Activated naive CD8-positive, alpha-beta T cell (primary cell): ENCODE results near the gene CATSPER1.

Source experiments
- H3K27ac Mint-ChIP-seq: one replicate; pipeline ENCODE4 v1.8.0; 2021; ENCODE audit warnings: mixed read lengths
- H3K27me3 Mint-ChIP-seq: one replicate; pipeline ENCODE4 v1.8.0; 2021; ENCODE audit warnings: mixed read lengths
- H3K36me3 Mint-ChIP-seq: one replicate; pipeline ENCODE4 v1.8.0; 2021; ENCODE audit warnings: mixed read lengths
- H3K4me1 Mint-ChIP-seq: one replicate; pipeline ENCODE4 v1.8.0; 2021; ENCODE audit warnings: low read depth, mixed read lengths
- H3K4me3 Mint-ChIP-seq: one replicate; pipeline ENCODE4 v1.8.0; 2021; ENCODE audit warnings: mild to moderate bottlenecking, mixed read lengths
- H3K9me3 Mint-ChIP-seq: one replicate; pipeline ENCODE4 v1.8.0; 2021; ENCODE audit warnings: low read depth, mixed read lengths

The CATSPER1 gene

DNA sequence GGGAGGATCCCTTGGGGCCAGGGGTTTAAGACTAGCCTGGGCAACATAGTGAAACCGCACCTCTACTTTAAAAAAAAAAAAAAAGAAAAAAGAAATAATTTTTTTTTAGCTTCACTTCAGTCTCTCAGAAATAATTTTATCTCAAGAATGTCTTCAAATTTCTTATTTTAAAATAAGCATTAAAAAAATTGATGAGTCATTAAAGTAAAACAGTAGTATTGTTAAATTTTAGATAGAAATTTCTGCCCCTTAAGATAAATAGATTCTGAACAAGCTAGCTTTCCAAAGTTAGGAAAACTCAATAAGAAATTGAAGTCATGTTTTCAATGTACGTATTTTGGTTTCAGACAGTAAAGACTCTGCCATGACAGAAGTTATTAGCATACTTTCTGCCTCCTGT is 36.1 kb upstream of the CATSPER1 start:
- Mint-ChIP-seq H3K4me3 (peak overlapping the region; percentile 27), H3K36me3 (peaks cover 30% of the 10 kb centered on the region)

DNA sequence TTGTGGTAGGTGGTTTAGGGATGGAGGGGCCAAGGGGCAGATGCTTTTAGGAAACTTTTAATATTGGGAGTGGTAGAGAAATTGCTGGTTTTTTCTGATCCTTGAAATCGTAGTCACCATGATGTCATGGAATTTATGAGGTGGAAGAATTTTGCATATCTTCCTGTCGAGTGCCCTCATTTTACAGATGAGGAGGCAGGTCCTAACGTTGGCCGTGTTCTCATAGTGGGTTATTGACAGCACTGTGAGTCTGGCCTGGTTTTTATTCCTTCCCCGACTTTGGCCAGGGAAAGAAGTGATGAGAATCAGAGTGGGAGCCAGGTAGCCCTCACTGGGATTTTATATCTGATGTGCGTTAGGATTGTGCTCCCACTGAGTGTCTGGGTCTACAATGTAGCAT is 35.0 kb upstream of the CATSPER1 start:
- no peaks in the 10 kb centered on the region for H3K9me3 Mint-ChIP-seq
- peaks cover 30% of the 10 kb centered on the region for H3K36me3 Mint-ChIP-seq
- peaks cover 26% of the 10 kb centered on the region for H3K4me1 Mint-ChIP-seq
- H3K4me3 Mint-ChIP-seq = peak overlapping the region; percentile 42
- no peaks in the 10 kb centered on the region for H3K27me3 Mint-ChIP-seq
- H3K27ac Mint-ChIP-seq = peak overlapping the region; percentile 89

More for the DNA sequence above, 36.1 kb upstream of the CATSPER1 start:
- Mint-ChIP-seq H3K27ac (peak overlapping the region; percentile 83), H3K27me3 (no peaks in the 10 kb centered on the region), H3K4me1 (peaks cover 38% of the 10 kb centered on the region), H3K9me3 (no peaks in the 10 kb centered on the region)

DNA sequence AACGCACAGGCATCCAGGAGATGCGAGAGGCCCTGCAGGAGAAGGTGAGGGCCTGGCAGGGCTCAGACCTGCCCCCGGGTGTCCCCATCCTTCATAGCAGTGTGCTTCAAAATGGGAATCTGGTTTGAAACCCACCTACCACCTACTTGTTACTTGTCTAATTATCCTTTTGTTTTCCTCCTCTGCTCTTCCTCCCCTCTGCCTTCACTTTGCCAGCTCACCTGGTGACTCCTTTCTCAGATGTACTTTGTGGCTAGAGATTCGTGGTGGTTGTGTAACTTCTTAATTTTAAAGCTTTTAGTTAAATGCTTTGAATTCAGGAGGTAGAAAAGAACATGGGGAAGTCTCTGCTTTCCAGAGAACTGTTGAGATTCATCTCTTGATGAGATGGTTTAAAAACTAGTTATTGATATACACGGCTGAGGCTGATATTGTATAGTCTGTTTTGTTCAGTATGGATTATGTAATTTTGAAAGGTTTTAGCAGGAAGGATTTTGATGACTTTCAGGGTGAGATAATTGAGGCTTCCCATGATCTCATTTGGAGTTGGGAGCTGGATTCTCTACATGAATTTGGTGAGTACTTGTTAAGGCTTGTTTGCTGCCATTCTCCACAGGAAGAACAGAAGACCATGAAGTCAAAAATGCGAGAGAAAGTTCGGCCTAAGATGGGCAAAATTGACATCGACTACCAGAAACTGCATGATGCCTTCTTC is 33.8 kb upstream of the CATSPER1 start:
- H3K36me3 Mint-ChIP-seq = peaks cover 27% of the 10 kb centered on the region

DNA sequence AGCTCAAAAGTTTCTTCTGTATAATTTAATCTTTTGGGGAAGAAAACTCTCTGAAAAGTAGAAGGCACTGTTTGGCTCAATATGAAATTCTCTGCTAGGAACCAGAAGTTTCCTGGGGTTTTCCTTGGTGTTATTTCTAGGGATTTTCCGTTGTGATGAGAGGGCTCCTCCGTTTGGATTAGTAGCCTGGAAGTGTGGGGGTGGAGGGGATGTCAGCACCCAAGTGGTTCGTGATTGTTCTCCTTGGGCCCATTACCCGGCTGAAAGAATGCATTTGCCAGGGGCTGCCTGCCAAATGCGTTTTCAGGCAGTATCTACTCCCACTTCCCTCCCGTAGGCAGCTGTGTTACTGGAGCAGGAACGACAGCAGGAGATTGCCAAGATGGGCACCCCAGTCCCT is 30.2 kb upstream of the CATSPER1 start:
- no peaks in the 10 kb centered on the region for H3K27me3 Mint-ChIP-seq
- peak overlapping the region; percentile 16 for H3K27ac Mint-ChIP-seq
- H3K4me3 Mint-ChIP-seq = no peak overlapping the region
- no peaks in the 10 kb centered on the region for H3K9me3 Mint-ChIP-seq
- H3K36me3 Mint-ChIP-seq = peaks cover 19% of the 10 kb centered on the region
- peaks cover 33% of the 10 kb centered on the region for H3K4me1 Mint-ChIP-seq

More for the DNA sequence above, 33.8 kb upstream of the CATSPER1 start:
- H3K27ac Mint-ChIP-seq = peak overlapping the region; percentile 77
- H3K4me1 Mint-ChIP-seq = peaks cover 23% of the 10 kb centered on the region
- H3K27me3 Mint-ChIP-seq = no peaks in the 10 kb centered on the region
- no peak overlapping the region for H3K4me3 Mint-ChIP-seq
- no peaks in the 10 kb centered on the region for H3K9me3 Mint-ChIP-seq

DNA sequence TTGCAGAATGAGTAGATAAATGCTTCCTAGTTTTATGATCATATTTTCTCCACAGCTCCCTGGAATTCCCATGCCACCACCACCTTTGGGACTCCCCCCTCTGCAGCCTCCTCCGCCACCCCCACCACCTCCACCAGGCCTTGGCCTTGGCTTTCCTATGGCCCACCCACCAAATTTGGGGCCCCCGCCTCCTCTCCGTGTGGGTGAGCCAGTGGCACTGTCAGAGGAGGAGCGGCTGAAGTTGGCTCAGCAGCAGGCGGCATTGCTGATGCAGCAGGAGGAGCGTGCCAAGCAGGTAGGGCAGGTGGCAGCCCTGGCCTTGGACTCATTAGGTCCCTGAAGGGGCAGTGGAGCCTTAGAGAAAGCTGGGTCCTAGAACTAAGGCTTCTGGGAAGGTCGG is 28.7 kb upstream of the CATSPER1 start:
- H3K9me3 Mint-ChIP-seq = no peaks in the 10 kb centered on the region
- no peaks in the 10 kb centered on the region for H3K27me3 Mint-ChIP-seq
- H3K4me1 Mint-ChIP-seq = peaks cover 30% of the 10 kb centered on the region
- H3K4me3 Mint-ChIP-seq = peak overlapping the region; percentile 75
- H3K36me3 Mint-ChIP-seq = peaks cover 12% of the 10 kb centered on the region
- peak overlapping the region; percentile 50 for H3K27ac Mint-ChIP-seq

DNA sequence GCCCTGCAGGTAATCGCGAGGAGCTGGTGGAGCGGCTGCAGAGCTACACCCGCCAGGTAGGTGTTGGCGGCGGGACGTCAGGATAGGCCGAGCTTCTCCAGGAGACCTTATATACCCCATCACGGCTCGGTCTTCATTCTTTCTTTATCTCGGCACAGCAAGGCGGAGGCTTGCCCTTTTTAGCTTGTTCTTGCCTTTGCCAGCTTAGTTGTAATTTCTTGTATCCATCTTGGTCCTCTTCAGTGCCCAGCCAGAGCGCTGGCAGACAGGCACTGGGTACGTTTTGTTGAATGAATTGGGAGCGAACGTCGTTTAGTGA is 26.3 kb upstream of the CATSPER1 start:
- Mint-ChIP-seq H3K9me3 (no peaks in the 10 kb centered on the region), H3K27ac (peak overlapping the region; percentile 98), H3K36me3 (peaks cover 11% of the 10 kb centered on the region), H3K4me3 (peak overlapping the region; percentile 99), H3K4me1 (peaks cover 32% of the 10 kb centered on the region), H3K27me3 (peaks cover 2% of the 10 kb centered on the region)

DNA sequence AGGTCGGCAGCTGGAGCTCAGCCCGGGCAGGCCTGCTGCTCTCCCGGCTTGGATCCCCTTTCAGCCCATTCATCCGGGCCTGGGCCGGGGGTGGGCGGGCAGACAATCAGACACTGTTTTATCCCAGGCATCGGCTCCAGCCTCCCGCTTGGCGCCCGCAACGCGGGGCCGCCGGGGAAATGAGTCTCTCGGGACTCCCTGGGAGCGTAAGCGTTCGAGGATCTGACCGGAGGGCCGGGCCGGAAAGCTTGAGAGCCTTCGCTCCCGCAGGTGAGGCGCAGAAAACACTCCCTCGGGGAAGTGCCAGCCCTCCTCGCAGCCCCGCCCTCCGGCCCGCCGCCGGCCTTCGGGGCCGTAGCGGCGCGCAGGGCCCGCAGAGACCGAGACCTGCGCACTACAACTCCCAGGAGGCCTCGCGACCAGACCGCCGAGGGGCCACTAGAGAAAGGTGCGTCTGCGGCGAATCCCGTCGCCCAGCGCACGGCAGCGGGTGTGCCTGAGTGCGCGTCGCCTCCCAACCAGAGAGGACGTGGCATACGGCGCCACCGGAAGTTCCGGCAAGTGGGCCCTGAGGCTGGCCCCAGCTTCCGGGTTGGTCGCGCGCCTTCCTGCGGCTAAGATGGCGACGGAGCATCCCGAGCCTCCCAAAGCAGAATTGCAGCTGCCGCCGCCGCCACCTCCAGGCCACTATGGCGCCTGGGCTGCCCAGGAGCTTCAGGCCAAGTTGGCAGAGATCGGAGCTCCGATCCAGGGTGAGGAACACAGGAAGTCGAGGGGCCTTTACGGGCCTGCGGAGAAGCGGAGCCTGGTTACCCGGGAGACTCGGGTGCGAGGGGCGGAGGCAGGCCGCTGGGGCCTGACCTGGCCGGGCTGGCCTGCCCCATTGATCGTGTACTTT is 25.7 kb upstream of the CATSPER1 start, which contains the start of gene SF3B2:
Gene SF3B2 (plus strand): TSS at position 599 of the 898 bp plus-strand sequence. CDS start 21 bp downstream, at position 620.
- Mint-ChIP-seq H3K36me3 (peaks cover 11% of the 10 kb centered on the region), H3K27ac (peak within 1 kb of the TSS; percentile 98), H3K4me3 (peak within 1 kb of the TSS; percentile 99), H3K9me3 (no peaks in the 10 kb centered on the region), H3K4me1 (peaks cover 32% of the 10 kb centered on the region), H3K27me3 (peaks cover 2% of the 10 kb centered on the region)

DNA sequence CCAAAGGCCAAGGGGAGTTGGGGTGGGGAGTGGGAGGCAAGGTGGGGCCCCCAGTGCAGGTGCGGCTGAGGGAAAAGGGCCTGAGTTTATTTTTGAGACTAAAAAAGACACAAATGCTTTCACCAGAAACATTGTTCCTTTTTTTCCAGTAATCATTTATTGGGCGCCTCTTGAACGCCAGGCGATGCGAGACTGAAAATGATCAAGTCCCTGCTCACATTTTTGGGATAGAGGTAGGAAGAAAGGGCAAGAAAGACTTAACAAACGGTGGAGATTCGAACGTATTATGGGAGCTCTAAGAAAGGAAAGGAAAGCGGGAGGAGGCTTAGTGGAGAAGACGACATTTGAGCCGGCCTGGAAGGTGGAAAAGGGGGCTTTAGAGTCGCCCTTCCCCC is 25.1 kb upstream of the CATSPER1 start:
- Mint-ChIP-seq H3K9me3 (no peaks in the 10 kb centered on the region), H3K36me3 (peaks cover 11% of the 10 kb centered on the region), H3K27me3 (peaks cover 2% of the 10 kb centered on the region), H3K4me3 (peak overlapping the region; percentile 99), H3K4me1 (peaks cover 32% of the 10 kb centered on the region), H3K27ac (peak overlapping the region; percentile 85)

DNA sequence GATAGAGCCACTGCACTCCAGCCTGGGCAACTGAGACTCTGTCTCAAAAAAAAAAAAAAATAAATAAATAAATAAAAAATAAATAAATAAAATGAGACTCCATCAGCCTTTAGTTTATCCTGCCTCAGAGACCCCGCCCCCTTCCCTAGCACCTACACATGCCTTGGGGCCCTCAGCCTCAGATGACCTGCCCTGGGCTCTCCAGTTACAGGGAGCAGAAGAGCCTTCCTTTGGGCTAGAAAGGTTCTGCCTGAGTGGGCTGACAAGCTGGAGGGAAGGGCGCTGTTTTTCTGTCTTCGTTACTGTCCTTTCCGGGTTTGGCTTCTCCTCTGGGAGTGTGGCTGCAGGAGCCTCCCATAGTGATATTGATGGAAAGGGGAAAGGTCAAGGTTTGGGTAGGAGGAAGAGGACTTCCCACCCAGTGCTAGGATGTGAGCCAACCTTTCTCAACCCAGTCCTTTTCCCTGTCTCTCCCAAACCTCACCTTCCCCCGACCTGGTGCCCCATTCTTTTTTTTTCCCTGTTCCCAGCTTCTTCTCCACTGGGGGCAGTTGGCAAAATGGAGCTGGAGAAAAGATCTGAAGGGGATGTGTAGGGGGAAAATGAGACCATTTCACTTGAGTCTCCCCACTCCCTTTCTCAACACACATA is 24.4 kb upstream of the CATSPER1 start:
- Mint-ChIP-seq H3K27ac (peak overlapping the region; percentile 85), H3K4me3 (peak overlapping the region; percentile 99), H3K36me3 (peaks cover 11% of the 10 kb centered on the region), H3K27me3 (peaks cover 2% of the 10 kb centered on the region), H3K4me1 (peaks cover 34% of the 10 kb centered on the region), H3K9me3 (no peaks in the 10 kb centered on the region)

DNA sequence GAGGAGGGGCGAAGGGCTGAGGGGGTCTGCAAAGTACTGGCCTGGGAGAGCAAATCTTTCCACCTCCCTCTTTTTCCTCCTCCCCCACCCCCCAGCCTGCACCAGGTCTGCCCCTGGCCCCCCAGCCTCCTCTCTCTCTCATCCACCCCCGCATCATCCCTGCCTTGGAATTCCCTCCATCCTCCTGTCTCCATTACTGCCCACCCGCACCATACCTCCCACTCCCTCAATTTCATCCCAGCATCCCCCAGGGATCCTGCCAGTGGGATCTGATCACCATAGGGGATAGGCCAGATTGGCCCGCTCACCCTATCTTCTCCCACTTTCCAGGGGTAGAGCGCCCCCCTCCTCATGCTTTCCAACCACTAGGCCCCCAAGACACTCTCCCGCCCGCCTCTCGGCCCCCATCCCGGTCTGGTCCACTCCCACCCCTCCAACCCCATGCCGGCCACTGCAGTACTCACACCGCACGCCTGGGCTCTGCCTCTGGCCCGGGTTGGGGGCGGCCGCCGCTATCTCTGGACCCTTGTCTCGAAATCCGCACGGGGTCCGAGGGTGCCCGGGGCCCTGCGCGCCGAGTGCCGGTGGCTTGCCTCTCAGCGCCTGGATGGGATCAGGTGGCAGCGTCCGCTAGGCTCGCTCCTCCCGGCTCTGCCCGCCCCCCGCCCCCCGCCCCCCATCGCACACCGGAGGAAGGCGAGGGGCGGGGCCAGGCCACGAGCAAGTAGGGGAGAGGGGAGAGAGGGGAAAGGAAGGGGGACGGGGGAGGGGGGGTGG is 22.5 kb upstream of the CATSPER1 start, which contains the start of gene GAL3ST3:
Gene GAL3ST3 (minus strand): TSS at position 615 of the 777 bp plus-strand sequence. CDS start 3,746 bp downstream, outside the sequence.
- Mint-ChIP-seq H3K9me3 (no peaks in the 10 kb centered on the region), H3K36me3 (peaks cover 7% of the 10 kb centered on the region), H3K27me3 (peaks cover 2% of the 10 kb centered on the region), H3K27ac (peak within 1 kb of the TSS; percentile 68), H3K4me1 (peaks cover 37% of the 10 kb centered on the region), H3K4me3 (peak within 1 kb of the TSS; percentile 32)

DNA sequence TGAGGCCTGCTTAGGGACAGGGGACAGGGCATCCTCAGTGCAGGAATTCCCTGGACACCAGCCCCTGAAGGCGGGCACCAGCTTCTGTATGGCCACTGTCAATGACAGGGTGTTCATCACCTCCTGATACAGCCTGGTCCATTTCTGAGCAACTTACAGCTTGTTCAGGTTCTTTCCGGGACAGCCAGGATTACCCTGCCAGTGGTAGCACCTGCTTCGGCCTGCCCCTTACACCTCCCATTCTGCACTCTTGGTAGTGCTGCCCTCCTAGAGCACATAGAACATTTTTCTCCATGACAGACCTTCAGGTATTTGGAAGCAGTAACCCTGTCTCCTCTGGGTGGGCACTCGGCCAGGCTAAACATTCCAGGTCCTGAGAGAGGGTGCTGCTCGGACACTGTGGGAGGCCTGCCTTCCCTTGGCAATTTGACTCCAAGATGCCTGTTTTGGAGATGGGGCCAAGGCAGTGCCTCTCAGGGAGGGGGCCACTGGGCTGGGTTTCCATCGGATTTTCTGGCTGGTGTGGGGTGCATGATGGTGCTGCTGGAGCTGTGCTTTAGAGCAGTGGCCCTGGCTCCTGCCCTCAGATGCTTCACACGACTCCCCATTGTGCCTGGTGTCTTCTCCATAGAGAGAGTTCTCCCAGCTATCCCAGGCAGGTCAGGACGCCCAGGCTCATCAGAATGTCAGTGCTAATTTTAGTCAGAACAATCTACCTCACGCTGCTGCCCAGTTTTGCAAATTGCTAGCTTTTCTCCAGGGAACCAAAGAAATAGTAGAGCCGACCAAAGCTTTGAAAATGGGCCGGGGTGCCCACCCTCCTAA is 21.5 kb upstream of the CATSPER1 start:
- Mint-ChIP-seq H3K27ac (no peak overlapping the region), H3K4me3 (no peak overlapping the region), H3K9me3 (no peaks in the 10 kb centered on the region), H3K4me1 (peaks cover 30% of the 10 kb centered on the region), H3K27me3 (peaks cover 2% of the 10 kb centered on the region), H3K36me3 (peaks cover 3% of the 10 kb centered on the region)

DNA sequence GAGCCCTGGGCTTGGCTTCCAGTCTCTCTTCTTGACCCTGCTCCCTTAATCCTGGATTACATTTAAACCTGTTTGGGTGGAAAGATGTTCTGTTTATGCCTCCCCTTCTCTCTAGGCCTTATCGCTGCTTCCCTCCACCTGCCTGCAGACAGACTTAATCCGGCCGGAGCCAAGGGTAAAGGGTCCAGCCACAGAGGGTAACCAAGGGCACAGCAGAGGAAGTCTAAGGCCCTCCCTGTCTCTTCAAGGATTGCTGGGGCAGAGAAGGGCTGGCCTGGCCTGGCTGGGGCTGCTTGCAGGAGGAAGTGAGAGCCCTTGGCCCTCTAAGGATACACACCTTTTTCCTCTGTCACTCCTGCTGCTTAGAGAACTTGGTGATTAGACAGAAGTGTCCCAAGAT is 20.6 kb upstream of the CATSPER1 start:
- peaks cover 2% of the 10 kb centered on the region for H3K27me3 Mint-ChIP-seq
- H3K4me3 Mint-ChIP-seq = no peak overlapping the region
- peaks cover 25% of the 10 kb centered on the region for H3K4me1 Mint-ChIP-seq
- H3K27ac Mint-ChIP-seq = no peak overlapping the region
- no peaks in the 10 kb centered on the region for H3K36me3 Mint-ChIP-seq
- no peaks in the 10 kb centered on the region for H3K9me3 Mint-ChIP-seq

DNA sequence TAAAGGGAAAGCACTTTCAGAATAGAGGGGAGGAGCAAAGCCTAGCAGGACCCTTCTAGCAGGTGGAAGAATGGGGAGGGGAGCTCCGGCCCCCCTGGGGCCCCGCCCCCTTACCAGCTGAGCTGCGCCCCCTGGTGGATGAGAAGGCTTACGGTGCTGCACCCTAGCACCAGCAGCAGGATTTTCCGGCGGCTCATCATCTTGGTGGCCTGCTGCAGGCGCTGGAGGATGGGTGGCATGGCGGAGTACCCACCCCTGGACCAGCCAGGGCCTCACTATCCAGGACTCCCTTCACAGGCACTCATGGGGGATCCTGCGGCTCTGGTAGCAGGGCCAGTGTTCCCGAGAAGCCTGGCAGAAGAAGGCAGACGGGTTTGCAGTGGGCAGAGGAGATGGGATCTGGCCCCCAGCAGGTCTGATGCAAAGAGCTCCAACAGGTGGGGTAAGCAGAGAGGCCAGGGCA is 18.9 kb upstream of the CATSPER1 start:
- Mint-ChIP-seq H3K4me3 (peak overlapping the region; percentile 31), H3K27me3 (peaks cover 2% of the 10 kb centered on the region), H3K4me1 (peaks cover 16% of the 10 kb centered on the region), H3K36me3 (no peaks in the 10 kb centered on the region), H3K9me3 (no peaks in the 10 kb centered on the region), H3K27ac (no peak overlapping the region)
